Trophoblast cell (in vitro differentiated cells and primary cell): ENCODE results near the gene TMPRSS7.

Experiments used
- DNase-seq, 2 donors: peaks; one replicate each; pipeline ENCODE4 v3.0.0-alpha.2; 2016
- H2AFZ ChIP-seq: 2 replicates; pipeline ENCODE4 v1.6.1; 2013; ENCODE audit warnings: low read length, moderate library complexity, mild to moderate bottlenecking; ENCODE audit not compliant: insufficient read depth, poor library complexity
- H2AK5ac ChIP-seq: 2 replicates; pipeline ENCODE4 v1.6.1; 2013; ENCODE audit warnings: mild to moderate bottlenecking, low read length
- H2BK120ac ChIP-seq: 2 replicates; pipeline ENCODE4 v1.6.1; 2013; ENCODE audit warnings: low read length, mild to moderate bottlenecking, moderate library complexity; ENCODE audit not compliant: insufficient read depth, poor library complexity
- H2BK12ac ChIP-seq: 2 replicates; pipeline ENCODE4 v1.6.1; 2013; ENCODE audit warnings: mild to moderate bottlenecking, low read length, moderate library complexity
- H2BK5ac ChIP-seq: 2 replicates; pipeline ENCODE4 v1.6.1; 2013; ENCODE audit warnings: low read length, low read depth, moderate library complexity, mild to moderate bottlenecking; ENCODE audit not compliant: poor library complexity
- H3K14ac ChIP-seq: 2 replicates; pipeline ENCODE4 v1.6.1; 2013; ENCODE audit warnings: mild to moderate bottlenecking, low read length
- H3K18ac ChIP-seq: 2 replicates; pipeline ENCODE4 v1.6.1; 2013; ENCODE audit warnings: mild to moderate bottlenecking, low read length
- H3K23ac ChIP-seq: 2 replicates; pipeline ENCODE4 v1.6.1; 2013; ENCODE audit warnings: low read length
- H3K27ac ChIP-seq: 2 replicates; pipeline ENCODE4 v1.5.1; 2013; ENCODE audit warnings: low read depth, mild to moderate bottlenecking, inconsistent platforms, low read length, moderate library complexity
- H3K27me3 ChIP-seq: 2 replicates; pipeline ENCODE4 v1.6.1; 2013; ENCODE audit warnings: inconsistent platforms, mild to moderate bottlenecking, low read length, moderate library complexity; ENCODE audit not compliant: insufficient read depth
- H3K36me3 ChIP-seq, 2 experiments: 1 replicate in 1 of 2; 2 replicates in 1 of 2; pipeline ENCODE4 v1.6.1; 2013; ENCODE audit warnings: low read length in 2 of 2, mild to moderate bottlenecking in 2 of 2, moderate library complexity in 1 of 2; ENCODE audit not compliant: insufficient read depth in 2 of 2, control insufficient read depth in 1 of 2
- H3K4ac ChIP-seq: 2 replicates; pipeline ENCODE4 v1.6.1; 2013; ENCODE audit warnings: low read depth, mild to moderate bottlenecking, low read length, moderate library complexity
- H3K4me1 ChIP-seq, 2 experiments: 1 replicate in 1 of 2; 2 replicates in 1 of 2; pipeline ENCODE4 v1.6.1; 2013; ENCODE audit warnings: low read length in 2 of 2, mild to moderate bottlenecking in 2 of 2, moderate library complexity in 1 of 2; ENCODE audit not compliant: insufficient read depth in 2 of 2, control insufficient read depth in 1 of 2
- H3K4me2 ChIP-seq: 2 replicates; pipeline ENCODE4 v1.6.1; 2013; ENCODE audit warnings: inconsistent platforms, mild to moderate bottlenecking, low read length, moderate library complexity
- H3K4me3 ChIP-seq: 2 replicates; pipeline ENCODE4 v1.5.1; 2013; ENCODE audit warnings: mild to moderate bottlenecking, low read depth, low read length, inconsistent platforms
- H3K79me1 ChIP-seq: one replicate; pipeline ENCODE4 v1.6.1; 2013; ENCODE audit warnings: low read length
- H3K79me2 ChIP-seq: 2 replicates; pipeline ENCODE4 v1.6.1; 2013; ENCODE audit warnings: low read length, mild to moderate bottlenecking; ENCODE audit not compliant: control insufficient read depth, insufficient read depth, poor library complexity
- H3K9ac ChIP-seq: 2 replicates; pipeline ENCODE4 v1.6.1; 2013; ENCODE audit warnings: mild to moderate bottlenecking, low read length
- H3K9me3 ChIP-seq: 2 replicates; pipeline ENCODE4 v1.6.1; 2013; ENCODE audit warnings: low read depth, mild to moderate bottlenecking, control low read depth, inconsistent platforms, low read length; ENCODE audit not compliant: insufficient read depth
- H4K12ac ChIP-seq: 2 replicates; pipeline ENCODE4 v1.6.1; 2013; ENCODE audit warnings: low read depth, mild to moderate bottlenecking, low read length, moderate library complexity
- H4K8ac ChIP-seq: 2 replicates; pipeline ENCODE4 v1.6.1; 2013; ENCODE audit warnings: low read depth, mild to moderate bottlenecking, low read length, moderate library complexity
- H4K91ac ChIP-seq: one replicate; pipeline ENCODE4 v1.6.1; 2013; ENCODE audit warnings: low read depth, mild to moderate bottlenecking, low read length, moderate library complexity
- WGBS: extraction: QIAGEN DNeasy Blood & Tissue Kit; methylation state at CpG from one replicate; pipeline ENCODE4 v1.1.7; 2013; ENCODE audit warnings: missing lambda C conversion rate; ENCODE audit not compliant: insufficient read length, insufficient coverage; ENCODE audit errors: extremely low coverage; 5-methylcytosine and 5-hydroxymethylcytosine counted together

TMPRSS7 gene

DNA sequence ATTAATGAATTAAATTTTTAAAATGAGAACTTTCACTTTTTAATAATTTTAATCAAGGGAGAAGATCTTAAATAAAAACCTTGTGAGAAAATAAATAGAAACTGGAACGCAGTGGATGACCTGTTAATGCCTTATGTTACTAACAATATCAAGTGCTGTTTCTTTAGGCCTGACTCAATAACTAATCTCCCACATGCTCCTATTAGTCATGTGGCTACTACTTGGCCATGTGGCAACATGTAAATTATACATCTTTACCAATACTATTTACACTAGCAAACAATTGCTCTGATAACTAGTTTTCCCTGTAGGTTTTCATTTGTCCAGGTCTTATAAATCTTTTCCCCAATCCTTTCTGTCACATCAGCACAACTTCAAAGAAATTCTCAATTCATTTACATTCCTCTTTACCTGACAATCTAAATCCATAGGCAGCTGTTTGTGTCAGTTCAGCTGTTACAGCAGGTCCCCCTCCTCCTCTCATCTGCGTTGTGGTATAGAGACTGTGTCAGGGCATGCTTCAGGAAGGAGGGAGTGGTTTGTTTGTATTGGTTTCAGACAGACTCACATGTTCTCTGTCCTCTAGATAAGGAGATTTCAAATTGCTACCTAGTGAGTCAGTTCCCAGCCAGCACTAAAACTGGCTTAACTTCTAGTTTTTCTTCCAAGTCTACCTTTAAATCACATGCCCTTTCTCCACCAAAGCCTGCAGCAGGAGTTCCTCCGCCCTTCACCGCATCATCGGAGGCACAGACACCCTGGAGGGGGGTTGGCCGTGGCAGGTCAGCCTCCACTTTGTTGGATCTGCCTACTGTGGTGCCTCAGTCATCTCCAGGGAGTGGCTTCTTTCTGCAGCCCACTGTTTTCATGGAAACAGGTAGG lies 40.3 kb downstream of the TMPRSS7 start:
- H4K91ac ChIP-seq = no peak overlapping the region
- peak; percentile 95 to 96 for DNase-seq
- no peaks in the 10 kb centered on the region for H3K9me3 ChIP-seq
- H3K27ac ChIP-seq = peak overlapping the region; percentile 90
- H2BK12ac ChIP-seq = peak overlapping the region; percentile 18
- peak overlapping the region; percentile 69 for H2BK5ac ChIP-seq
- H3K14ac ChIP-seq = peak overlapping the region; percentile 20
- H2AK5ac ChIP-seq = no peak overlapping the region
- H3K4ac ChIP-seq = no peak overlapping the region
- H3K23ac ChIP-seq = no peak overlapping the region
- H4K12ac ChIP-seq = no peak overlapping the region
- WGBS = no CpG with 5 or more reads among the region's 6 CpGs
- no peaks in the 10 kb centered on the region for H3K27me3 ChIP-seq
- H3K36me3 ChIP-seq = no peaks in the 10 kb centered on the region
- peaks cover 3 to 4% of the 10 kb centered on the region in 2 experiments for H3K4me1 ChIP-seq
- H2BK120ac ChIP-seq = no peak overlapping the region
- H4K8ac ChIP-seq = no peak overlapping the region
- H3K18ac ChIP-seq = no peak overlapping the region
- no peak overlapping the region for H3K4me3 ChIP-seq
- H3K4me2 ChIP-seq = peak overlapping the region; percentile 14
- peak overlapping the region; percentile 3 for H2AFZ ChIP-seq
- no peaks in the 10 kb centered on the region for H3K79me2 ChIP-seq
- peaks cover 6% of the 10 kb centered on the region for H3K79me1 ChIP-seq
- no peak overlapping the region for H3K9ac ChIP-seq

- no CpG with 5 or more reads among the region's 10 CpGs for WGBS
- Histone ChIP-seq H3K36me3 (no peaks in the 10 kb centered on the region), H3K14ac (no peak overlapping the region), H3K79me1 (peaks cover 6% of the 10 kb centered on the region), H4K12ac (no peak overlapping the region), H3K27me3 (no peaks in the 10 kb centered on the region), H3K23ac (no peak overlapping the region), H3K18ac (no peak overlapping the region), H3K9me3 (no peaks in the 10 kb centered on the region), H3K4ac (no peak overlapping the region), H3K4me3 (no peak overlapping the region), H3K79me2 (no peaks in the 10 kb centered on the region), H3K27ac (no peak overlapping the region), H3K9ac (no peak overlapping the region), H4K8ac (no peak overlapping the region), H3K4me1 (peaks cover 3 to 4% of the 10 kb centered on the region in 2 experiments), H2BK120ac (no peak overlapping the region), H3K4me2 (no peak overlapping the region), H2BK5ac (no peak overlapping the region), H2BK12ac (no peak overlapping the region), H2AK5ac (no peak overlapping the region), H2AFZ (no peak overlapping the region), H4K91ac (no peak overlapping the region)
- peak; percentile 58 to 70 for DNase-seq
Observed at GRCh38 chr3:112078125-112079083, 43.9 kb downstream of the TMPRSS7 start.

DNA sequence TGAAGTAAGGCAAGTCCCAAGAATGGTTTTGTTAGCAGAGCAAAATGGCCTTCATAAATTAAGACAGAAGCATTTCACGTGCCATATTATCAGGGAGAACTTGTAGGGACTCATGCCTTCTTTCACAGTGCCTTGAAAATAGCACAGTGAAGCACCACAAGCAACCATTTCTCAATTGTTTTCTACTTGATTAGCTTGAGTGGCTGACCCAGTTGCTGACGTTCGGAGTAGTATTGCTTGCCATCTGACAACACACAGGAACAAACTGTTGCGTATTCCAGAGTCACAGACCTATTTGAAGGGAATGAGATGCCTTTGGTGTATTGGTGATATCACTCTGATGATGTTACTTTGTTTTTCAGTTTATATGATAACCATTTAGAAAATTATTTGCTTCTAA lies 48.7 kb downstream of the TMPRSS7 start:
- no peak overlapping the region for H2BK5ac ChIP-seq
- H3K79me2 ChIP-seq = no peaks in the 10 kb centered on the region
- H2AK5ac ChIP-seq = no peak overlapping the region
- no peak overlapping the region for H2AFZ ChIP-seq
- DNase-seq = no peak
- peaks cover 15% of the 10 kb centered on the region in 2 experiments for H3K4me1 ChIP-seq
- no peak overlapping the region for H3K18ac ChIP-seq
- H4K91ac ChIP-seq = no peak overlapping the region
- no peak overlapping the region for H3K27ac ChIP-seq
- peaks cover 2% of the 10 kb centered on the region for H3K79me1 ChIP-seq
- H4K8ac ChIP-seq = no peak overlapping the region
- peak overlapping the region; percentile 38 for H3K23ac ChIP-seq
- H3K14ac ChIP-seq = no peak overlapping the region
- no peak overlapping the region for H3K4me3 ChIP-seq
- no CpG with 5 or more reads among the region's 4 CpGs for WGBS
- no peak overlapping the region for H3K9ac ChIP-seq
- no peak overlapping the region for H4K12ac ChIP-seq
- no peaks in the 10 kb centered on the region for H3K36me3 ChIP-seq
- no peak overlapping the region for H2BK120ac ChIP-seq
- no peaks in the 10 kb centered on the region for H3K27me3 ChIP-seq
- H3K4ac ChIP-seq = no peak overlapping the region
- H3K4me2 ChIP-seq = no peak overlapping the region
- no peak overlapping the region for H2BK12ac ChIP-seq
- no peaks in the 10 kb centered on the region for H3K9me3 ChIP-seq

GRCh38 chr3:112084980-112085705 lies 50.6 kb downstream of the TMPRSS7 start:
- H2BK120ac ChIP-seq = no peak overlapping the region
- no peak overlapping the region for H3K4me2 ChIP-seq
- no peak overlapping the region for H3K14ac ChIP-seq
- no peak overlapping the region for H3K18ac ChIP-seq
- no peak overlapping the region for H2AFZ ChIP-seq
- H2AK5ac ChIP-seq = no peak overlapping the region
- no peaks in the 10 kb centered on the region for H3K79me2 ChIP-seq
- peak overlapping the region; percentile 12 for H2BK5ac ChIP-seq
- peak overlapping the region; percentile 9 for H3K27ac ChIP-seq
- no CpG with 5 or more reads among the region's 7 CpGs for WGBS
- H4K91ac ChIP-seq = no peak overlapping the region
- no peaks in the 10 kb centered on the region for H3K36me3 ChIP-seq
- H3K27me3 ChIP-seq = no peaks in the 10 kb centered on the region
- H3K9me3 ChIP-seq = no peaks in the 10 kb centered on the region
- no peak overlapping the region for H4K8ac ChIP-seq
- H3K79me1 ChIP-seq = peaks cover 2% of the 10 kb centered on the region
- no peak overlapping the region for H3K9ac ChIP-seq
- H3K4me1 ChIP-seq = peaks cover 15 to 18% of the 10 kb centered on the region in 2 experiments
- no peak overlapping the region for H3K23ac ChIP-seq
- H2BK12ac ChIP-seq = no peak overlapping the region
- no peak overlapping the region for H3K4me3 ChIP-seq
- H4K12ac ChIP-seq = no peak overlapping the region
- peak in 1 of 2 donors; percentile 50 for DNase-seq
- H3K4ac ChIP-seq = no peak overlapping the region
